ENCODE data around the gene MARCHF10.
A peak's percentile ranks its signal among the peaks of the same experiment; 100 is the strongest.

Gene MARCHF10

DNA sequence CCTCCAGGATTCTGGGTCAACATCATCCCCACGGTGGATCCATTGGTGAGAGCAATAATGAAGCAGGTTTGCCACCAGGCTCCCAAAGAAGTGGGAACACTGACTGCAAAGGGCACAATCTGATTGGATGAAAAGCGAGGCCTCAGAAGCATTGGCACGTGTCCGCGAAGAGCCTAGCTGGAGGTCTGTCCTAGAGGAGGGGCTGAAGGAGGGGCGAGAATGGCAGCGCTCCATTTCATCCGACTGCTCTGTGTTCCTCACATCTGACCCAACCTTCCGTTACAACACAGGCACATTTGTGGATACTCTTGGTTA is 100.7 kb downstream of the MARCHF10 start:
- H3K4me3 ChIP-seq (ENCODE audit: control insufficient read depth, low read depth, low read length) = no peak overlapping the region
- TF ChIP-seq, protein P1, sequence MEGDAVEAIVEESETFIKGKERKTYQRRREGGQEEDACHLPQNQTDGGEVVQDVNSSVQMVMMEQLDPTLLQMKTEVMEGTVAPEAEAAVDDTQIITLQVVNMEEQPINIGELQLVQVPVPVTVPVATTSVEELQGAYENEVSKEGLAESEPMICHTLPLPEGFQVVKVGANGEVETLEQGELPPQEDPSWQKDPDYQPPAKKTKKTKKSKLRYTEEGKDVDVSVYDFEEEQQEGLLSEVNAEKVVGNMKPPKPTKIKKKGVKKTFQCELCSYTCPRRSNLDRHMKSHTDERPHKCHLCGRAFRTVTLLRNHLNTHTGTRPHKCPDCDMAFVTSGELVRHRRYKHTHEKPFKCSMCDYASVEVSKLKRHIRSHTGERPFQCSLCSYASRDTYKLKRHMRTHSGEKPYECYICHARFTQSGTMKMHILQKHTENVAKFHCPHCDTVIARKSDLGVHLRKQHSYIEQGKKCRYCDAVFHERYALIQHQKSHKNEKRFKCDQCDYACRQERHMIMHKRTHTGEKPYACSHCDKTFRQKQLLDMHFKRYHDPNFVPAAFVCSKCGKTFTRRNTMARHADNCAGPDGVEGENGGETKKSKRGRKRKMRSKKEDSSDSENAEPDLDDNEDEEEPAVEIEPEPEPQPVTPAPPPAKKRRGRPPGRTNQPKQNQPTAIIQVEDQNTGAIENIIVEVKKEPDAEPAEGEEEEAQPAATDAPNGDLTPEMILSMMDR (conservative IDR thresholded peaks at IDR 0.05; ENCODE audit: control insufficient read depth, insufficient read depth, low read depth, low read length) = no peak
- no peak for DNase-seq (ENCODE audit: low read depth)

DNA sequence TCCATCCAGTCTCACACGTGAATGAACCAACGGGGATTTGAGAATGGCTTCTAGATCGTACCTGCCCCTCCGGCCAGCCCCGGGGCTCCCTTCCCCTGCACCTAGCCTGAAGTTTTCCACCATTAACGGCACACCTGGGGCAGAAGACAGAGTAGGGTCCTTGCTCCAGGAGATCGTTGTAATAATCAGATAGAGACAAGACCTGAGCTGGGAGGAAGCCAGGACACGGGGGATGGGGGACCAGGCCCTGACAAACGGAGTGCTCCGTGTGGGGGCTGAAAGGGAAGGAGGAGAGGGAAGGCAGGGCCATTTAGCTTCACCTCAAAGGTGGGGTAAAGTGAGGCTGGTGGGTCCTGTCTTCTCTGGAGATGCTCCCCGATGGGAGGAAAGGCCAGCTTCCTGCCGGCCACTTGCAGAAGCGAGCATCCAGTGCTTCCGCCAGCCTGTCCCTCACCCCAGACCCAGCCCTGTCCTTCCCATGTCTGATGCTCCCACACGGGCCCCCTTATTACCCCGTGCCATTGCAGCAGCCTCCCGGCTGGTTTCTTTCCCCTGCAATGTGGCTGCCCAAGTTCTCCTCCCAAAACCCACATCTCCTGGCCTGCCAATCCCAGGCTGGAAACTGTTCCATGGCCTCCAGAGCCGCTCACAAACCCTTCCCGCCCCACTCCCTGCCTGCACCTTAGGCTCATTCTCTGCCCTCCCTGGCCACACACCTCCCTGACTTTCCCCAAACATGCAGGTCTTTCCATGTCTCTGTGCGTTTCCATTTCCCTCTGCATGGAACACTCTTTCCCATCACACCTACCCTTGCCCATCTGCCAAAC is 101.3 kb downstream of the MARCHF10 start:
- no peak overlapping the region for H3K4me3 ChIP-seq (ENCODE audit: control insufficient read depth, low read depth, low read length)
- TF ChIP-seq, protein P1 (conservative IDR thresholded peaks at IDR 0.05; ENCODE audit: control insufficient read depth, insufficient read depth, low read depth, low read length) = no peak
- DNase-seq (ENCODE audit: low read depth) = no peak

DNA sequence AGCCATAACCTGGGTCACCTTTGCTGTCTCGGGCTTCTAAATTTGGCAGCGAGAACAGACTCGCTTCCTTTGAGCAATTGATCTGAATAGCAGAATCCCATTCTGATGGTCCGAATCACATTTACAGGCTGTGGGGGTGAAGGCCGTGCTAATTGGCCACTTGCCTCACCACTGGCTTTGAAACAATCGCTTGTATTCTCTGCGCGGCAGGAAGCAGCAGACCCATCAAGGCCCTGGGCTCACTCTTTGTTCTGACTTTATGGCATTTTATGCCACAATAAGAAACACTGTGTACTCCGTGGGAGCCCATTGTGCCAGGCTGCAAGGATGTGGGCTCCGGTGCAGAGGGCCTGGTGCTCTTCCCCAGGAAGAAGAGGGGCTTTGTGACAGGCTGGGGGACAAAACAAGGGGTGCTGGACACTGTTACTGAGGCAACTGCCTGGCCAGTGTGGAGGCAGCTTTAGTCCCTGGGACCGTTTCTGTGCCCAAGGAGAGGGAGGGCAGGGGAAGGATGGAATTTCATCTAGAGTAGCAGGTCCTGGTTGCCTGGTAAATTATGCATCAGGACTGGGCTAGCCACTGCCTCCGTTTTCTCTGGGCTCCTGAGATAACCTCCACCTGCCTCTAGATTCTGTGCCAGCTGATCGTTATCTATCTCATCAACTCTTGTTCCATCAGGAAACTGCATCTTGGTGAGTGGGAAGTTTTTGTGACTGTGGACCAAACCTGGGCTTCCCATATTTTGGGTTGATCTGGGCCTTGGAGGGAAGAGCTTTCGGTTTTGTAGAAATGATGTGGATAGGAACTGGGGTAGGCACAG is 102.1 kb downstream of the MARCHF10 start:
- peak; percentile 42 for DNase-seq (ENCODE audit: low read depth)
- H3K4me3 ChIP-seq (ENCODE audit: control insufficient read depth, low read depth, low read length) = peak overlapping the region; percentile 62
- TF ChIP-seq, protein P1 (conservative IDR thresholded peaks at IDR 0.05; ENCODE audit: control insufficient read depth, insufficient read depth, low read depth, low read length) = no peak

DNA sequence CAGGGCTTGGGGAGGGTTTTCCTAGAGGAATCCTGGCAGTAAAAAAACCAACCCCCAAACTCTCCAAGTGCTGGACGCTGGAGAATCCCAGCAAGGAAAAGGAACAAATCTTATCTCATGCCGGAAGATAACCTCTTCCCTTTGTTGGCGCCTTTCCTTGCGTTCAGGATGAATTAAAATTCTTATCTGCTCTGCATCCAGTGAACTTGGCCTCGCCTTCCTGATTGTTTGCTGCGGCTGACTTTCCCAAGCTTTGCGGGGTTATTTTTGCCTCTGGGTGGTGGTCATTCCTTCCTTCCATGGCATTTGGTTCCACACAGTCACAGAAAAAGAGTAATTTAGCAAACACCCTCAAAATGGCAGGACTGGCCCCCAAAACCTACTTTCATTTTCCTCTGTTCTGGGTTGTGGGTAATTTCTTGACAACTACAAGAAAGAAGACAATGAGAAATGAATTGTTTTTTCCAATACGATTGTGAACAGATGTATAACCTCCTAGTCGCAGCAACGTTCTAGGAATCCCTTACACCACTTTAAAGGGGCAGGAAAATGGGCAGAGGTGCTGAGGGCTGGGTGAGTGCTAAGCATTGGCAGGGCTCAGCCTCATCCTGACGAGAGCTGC is 102.8 kb downstream of the MARCHF10 start:
- H3K4me3 ChIP-seq (ENCODE audit: control insufficient read depth, low read depth, low read length) = peak overlapping the region; percentile 62
- TF ChIP-seq, protein P1 (conservative IDR thresholded peaks at IDR 0.05; ENCODE audit: control insufficient read depth, insufficient read depth, low read depth, low read length) = no peak
- peak; percentile 34 for DNase-seq (ENCODE audit: low read depth)

DNA sequence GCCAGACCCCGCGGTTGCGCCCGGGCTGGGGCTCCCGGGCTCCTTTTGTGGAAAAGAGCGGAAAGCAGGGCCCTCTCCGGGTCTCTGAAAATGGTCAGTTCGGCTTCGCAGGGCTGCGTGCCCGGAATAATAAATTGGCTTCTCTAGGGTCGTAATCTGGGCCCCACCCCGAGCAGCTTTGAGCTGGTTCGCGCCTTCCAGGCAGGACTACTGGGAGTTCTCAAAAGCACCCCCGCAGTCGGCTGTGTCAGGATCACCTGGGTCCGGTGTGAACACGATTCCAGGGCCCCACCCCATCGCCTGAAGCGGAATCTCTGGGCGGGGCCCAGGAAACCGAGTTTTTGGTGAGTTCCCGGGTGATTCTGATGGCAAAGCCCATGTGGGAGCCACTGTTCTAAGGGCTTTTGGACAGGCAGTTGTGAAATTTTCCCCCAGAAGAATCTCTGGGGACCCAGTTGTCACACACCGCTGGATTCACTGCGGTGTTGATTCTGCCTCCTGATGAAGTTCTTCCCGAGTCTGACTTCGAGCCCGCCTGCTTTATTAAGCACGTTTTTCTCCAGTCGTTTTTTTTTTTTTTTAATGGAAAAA is 103.6 kb downstream of the MARCHF10 start:
- DNase-seq (ENCODE audit: low read depth) = peak; percentile 64
- TF ChIP-seq, protein P1 (conservative IDR thresholded peaks at IDR 0.05; ENCODE audit: control insufficient read depth, insufficient read depth, low read depth, low read length) = no peak
- H3K4me3 ChIP-seq (ENCODE audit: control insufficient read depth, low read depth, low read length) = peak overlapping the region; percentile 62

DNA sequence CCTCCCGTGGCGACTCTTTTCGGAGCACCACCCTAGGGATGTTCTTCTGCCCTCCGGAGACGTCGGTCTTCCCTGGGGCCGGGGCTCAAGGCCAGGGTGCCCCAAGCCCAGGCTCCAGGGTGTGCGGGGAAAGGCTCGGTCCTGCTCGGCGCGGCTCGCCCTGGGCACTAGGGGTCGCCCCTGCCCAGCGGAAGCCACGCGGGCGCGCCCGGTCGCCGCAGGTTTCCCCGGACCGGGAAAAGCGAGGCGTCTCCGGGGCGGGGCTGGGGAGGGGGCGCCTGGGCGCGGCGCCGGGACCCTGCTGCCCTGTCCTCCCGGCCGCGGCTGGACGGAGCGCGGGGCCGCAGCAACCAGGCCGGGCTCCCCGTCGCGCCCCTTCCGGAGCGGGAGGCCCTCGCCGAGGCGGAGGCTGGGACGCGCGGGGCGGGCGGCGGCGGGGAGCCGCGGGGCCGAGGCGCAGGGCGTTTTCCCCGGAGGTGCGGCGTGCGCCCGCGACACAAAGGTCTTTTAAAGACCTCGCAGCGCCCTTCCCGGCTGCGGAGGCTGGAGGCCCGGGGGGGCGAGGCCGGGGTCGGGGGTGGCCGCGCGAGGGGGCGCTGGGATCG is 104.2 kb downstream of the MARCHF10 start:
- peak; percentile 51 for DNase-seq (ENCODE audit: low read depth)
- peak overlapping the region; percentile 62 for H3K4me3 ChIP-seq (ENCODE audit: control insufficient read depth, low read depth, low read length)
- TF ChIP-seq, protein P1 (conservative IDR thresholded peaks at IDR 0.05; ENCODE audit: control insufficient read depth, insufficient read depth, low read depth, low read length) = peak; percentile 49

All from fibroblast of mammary gland (primary cell).